GM21619 (cell line): ENCODE measurements around the gene PRMT1.
"Not testable (repeated sequence)": the region's sequence is repeated elsewhere in the genome, so short reads cannot be mapped to it uniquely, and the experiment has no call there.

Experiments used
- ATAC-seq: cut with Tn5 transposase; IDR thresholded peaks from one replicate; pipeline ENCODE4 v1.9.1; 2021; ENCODE audit not compliant: unreplicated experiment

The PRMT1 gene

DNA sequence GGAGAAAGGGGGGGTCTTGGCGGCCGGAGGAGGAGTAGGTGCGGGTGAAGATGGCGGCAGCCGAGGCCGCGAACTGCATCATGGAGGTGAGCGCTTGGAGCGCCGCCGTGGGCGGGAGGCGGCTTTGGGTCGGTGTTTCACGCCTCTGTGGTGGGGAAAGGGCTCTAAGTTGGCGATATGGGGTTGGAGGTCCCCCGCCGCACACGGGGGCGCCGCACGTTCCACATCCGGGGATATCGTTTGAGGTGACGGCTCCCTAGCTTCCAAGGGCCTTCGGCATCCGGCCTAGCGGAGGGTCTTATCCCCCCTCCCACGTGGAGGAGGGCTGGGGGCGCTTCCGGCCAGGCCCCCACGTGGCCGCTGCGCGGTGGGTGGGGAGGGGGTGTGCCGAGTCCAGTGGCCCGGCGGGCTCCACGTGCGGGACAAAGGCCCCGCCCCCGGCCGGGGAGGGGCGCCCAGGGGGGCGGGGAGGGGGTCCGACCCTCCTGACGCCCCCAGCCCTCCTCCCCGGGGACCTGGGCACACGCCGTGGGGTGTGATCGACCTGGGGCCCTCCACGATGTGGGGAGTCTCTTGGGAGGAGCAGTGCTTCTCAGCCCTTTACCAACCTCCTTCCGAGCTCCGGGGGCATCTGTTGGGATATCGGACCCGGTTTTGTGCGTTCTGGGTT, at the start of gene PRMT1:
TSS of gene PRMT1 (plus strand) at position 41 of the 670 bp plus-strand sequence. CDS start at position 51, 10 bp downstream.
- no peak for ATAC-seq

GRCh38 chr19:49629659-49630058, 47.4 kb upstream of the PRMT1 start:
- ATAC-seq, result no peak

- ATAC-seq, result no peak
These were observed 46.0 kb upstream of the PRMT1 start for GRCh38 chr19:49631014-49631588.

DNA sequence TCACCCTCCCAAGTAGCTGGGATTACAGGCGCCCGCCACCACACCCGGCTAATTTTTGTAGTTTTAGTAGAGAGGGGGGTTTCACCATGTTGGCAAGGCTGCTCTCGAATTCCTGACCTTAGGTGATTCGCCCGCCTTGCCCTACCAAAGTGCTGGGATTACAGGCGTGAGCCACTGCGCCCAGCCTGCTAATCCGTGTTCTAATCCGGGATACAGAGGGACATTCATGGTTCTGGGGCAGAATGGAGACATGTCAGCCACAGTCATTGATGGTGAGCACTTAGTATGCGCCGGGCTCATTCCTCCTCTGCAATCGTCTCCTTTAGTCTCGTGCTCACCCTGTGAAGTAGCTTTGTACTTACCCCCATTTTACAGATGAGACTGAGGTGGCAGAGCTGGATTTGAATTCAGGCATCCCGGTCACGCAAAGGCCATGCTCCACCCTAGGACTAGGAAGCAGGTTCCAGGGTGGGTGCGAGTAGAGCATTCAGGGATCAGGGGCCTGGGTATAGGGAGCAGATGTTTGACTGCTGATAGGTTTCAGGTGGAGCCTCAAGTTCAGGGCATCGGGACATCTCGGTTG, 45.4 kb upstream of the PRMT1 start:
- ATAC-seq, result no peak

GRCh38 chr19:49632576-49632975, 44.5 kb upstream of the PRMT1 start:
- ATAC-seq, result no peak

DNA sequence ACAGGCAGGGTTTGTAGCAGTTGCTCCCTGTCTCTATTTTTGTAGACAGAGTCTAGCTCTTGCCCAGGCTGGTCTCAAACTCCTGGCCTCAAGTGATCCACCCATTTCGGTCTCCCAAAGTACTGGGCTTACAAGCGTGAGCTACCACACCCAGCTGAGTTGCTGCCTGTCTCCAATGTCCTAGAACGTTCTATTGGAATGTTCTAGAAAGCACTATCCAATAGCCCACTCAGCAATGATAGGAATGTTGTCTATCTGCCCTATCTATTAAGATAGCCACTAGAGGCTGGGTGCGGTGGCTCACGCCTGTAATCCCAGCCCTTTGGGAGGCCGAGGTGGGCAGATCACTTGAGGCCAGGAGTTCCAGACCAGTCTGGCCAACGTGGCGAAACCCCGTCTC, 43.8 kb upstream of the PRMT1 start:
- not testable (repeated sequence) for ATAC-seq

DNA sequence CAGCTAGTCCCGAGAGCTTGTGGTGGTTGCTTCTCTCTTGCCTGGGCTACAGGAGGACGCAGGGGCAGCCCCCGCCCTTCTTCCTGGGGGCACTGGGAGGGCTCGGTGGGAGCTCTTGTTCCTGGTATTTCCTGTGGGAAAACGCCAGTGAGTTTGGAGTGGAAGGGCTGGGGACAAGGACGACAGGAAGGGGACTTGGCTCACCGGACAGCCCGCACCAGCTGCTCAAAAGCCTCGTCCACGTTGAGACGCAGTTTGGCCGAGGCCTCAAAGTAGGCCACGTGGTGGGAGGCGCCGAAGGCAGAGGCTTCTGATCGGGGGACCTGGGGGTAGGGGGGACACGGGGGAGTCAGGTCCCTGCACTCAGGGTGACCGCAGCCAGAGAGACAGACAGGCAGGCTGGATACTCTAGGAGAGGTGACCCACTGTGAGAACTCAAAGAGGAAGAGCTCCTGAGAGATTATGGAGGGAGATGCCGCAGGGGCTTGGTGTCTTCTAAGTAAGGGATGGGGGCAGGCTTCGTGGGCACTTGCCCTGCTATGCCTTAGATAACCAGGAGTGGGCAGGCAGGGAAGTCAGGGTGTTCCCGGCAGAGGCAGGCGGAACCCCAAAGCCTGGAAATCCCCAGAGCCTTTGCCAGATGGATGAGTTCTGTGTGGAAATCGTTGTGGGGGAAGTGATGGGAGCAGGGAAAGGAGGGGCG, 41.4 kb upstream of the PRMT1 start:
- no peak for ATAC-seq

- ATAC-seq, result no peak
These were observed 40.7 kb upstream of the PRMT1 start for GRCh38 chr19:49636233-49636932.

- no peak for ATAC-seq
These were observed 39.0 kb upstream of the PRMT1 start for GRCh38 chr19:49637821-49638738.

DNA sequence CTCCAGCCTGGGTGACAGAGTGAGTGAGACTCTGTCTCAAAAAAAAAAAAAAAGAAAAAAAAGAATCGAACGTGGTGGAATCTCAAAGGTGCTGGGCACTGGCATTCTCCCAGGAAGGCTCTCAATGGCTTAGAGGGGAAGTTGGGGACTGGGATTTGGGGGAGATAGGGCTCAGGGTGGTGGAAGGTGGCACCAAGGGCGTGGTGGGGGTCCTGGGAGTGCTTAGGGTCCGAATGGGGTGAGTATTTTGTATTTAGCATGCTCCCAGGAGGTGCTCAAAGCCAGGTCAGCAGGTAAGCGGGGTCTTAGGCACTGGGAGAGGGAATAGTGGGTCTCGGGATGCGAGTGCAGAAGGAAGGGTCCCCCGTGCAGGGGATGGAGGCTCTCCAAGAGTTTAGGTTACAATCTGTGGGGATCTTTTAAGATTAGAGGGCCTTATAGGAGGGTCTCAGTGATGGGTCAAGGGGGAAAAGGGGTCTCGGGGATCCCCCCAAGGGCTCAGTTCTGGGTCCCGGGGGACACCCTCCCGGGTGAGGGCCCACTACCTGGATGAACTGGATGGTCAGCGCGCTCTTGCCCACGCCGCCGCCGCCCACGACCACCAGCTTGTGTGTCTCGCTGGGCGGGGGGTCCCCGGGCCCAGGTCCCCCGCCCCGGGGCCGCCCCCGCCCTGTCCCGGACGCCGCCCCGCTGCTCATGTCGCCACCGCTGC, 37.5 kb upstream of the PRMT1 start:
- no peak for ATAC-seq

- peak; percentile 51 for ATAC-seq
These were observed 36.8 kb upstream of the PRMT1 start, which contains the start of gene RRAS for GRCh38 chr19:49640113-49640898. Gene RRAS (minus strand): TSS chr19:49640143. CDS start chr19:49640098, 45 bp downstream.

DNA sequence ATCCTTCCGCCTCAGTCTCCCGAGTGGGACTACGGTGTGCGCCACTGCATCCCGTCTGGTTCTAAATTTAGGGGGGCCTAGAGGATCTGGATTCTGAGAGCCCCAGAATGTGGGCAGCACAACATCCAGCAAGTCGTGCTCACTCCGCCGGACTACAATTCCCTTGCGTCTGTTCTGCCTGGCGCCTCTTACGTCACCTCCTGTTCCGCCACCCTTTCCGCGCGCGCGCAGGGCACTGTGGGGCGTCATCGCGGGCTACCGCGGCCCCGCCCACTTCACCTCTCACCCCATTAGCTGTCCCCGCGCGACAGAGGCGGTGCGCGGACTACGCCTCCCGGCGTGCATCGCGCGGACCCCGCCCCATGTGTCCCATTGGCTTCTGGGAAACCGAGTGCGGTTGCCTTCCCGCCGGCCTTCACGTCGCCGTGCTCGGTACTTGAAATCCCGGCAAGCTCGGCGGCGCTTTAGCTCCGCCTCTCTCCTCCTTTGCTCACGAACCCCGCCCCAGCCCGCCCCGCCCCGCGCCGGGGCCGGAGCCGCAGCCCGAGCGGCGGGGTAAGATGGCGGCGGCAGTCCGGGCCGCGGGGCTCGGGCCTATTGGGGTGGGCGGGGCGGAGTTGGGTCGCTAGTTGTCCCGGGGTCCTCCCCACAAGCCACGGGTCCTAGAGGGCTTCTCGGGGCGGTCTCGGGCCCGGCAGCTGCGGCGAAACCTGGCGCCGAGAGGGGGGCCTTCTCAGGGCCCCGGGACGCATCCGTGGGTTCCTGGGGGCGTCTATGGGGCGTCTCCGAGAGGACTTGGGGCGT, 35.2 kb upstream of the PRMT1 start, which contains the start of gene SCAF1:
TSS of gene SCAF1 (plus strand) at position 522 of the 804 bp plus-strand sequence. CDS start 2,818 bp downstream, outside the sequence.
- peak; percentile 48 for ATAC-seq

DNA sequence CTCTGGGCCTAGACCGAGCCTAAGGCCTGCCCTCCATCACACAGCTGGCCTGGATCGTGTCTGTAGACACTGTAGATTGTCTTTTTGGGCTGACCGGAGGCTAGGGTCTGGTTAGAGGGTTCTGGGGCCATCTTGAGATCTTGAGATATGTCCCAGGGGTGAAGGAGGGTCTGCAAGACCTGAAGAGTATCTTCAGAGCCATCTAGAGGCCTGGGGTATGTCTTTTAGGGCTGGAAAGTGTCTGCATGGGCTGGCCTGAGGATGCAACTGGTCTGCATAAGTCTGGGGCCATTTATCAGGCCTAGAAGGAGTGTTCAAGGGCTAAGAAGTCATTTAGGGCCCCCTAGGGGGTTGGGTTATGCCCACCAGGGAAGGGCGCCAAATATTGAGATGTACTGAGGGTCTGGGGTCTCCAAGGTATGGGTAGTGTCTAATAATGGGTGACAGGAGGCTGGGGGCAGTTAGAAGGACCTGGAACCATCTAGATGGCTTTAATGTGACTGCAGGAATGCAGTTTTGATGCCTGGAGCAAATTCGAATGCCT, 34.5 kb upstream of the PRMT1 start:
- no peak for ATAC-seq

- no peak for ATAC-seq
These were observed 33.6 kb upstream of the PRMT1 start for GRCh38 chr19:49643466-49643865.

DNA sequence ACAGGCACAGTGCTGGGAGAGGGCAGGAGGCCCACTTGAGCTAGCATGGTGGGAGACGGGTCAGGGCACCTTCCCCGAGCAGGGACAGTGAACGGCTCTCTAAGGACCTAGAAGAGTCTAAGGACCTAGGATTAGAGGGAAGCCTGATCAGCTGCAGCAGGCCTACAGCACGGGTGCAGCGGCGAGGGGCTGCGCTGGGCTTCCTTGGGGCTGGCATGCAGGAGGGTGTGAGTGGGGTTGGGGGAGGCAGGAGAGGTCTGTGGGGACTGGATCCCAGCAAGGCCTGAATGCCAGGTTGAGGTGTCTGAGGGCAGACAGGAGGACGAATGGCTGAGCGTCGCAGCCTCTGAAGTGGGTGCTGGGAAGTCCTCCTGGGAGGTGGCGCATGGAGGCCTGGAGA, 31.5 kb upstream of the PRMT1 start:
- ATAC-seq, result no peak

GRCh38 chr19:49645995-49646394, 31.1 kb upstream of the PRMT1 start:
- no peak for ATAC-seq

GRCh38 chr19:49646586-49646985, 30.5 kb upstream of the PRMT1 start:
- no peak for ATAC-seq
